UCSD-AML1 (cell line): ENCODE results near the gene PGAM2.

Experiments used
- DNase-seq: peaks from one replicate; lab custom pipeline; 2025; ENCODE audit not compliant: unreplicated experiment; lab: John Stamatoyannopoulos, UW

The PGAM2 gene

GRCh38 chr7:44067064-44067951 lies 1.9 kb upstream of the PGAM2 start:
- DNase-seq: no peak

- no peak for DNase-seq
These were observed 1.2 kb upstream of the PGAM2 start for GRCh38 chr7:44066494-44067063.

DNA sequence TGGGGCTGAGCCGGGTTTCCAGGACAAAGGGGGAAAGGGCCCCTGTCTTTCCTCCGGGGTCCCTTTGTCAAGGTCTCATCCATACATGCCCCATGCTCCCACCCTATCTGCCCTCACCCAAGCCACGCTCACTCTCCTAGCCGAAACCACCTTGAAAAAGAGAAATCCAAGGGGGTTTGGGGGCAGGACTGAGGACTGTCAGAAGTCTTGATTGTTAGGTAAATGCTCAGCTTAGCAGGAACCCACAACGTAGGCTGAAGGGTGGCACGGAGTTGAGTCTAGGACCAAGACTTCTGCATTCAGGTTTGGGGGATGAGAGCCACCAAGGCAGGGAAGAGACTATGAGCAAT lies 719 bp upstream of the PGAM2 start:
- DNase-seq: no peak

GRCh38 chr7:44064791-44065430 lies 456 bp downstream of the PGAM2 start:
- no peak for DNase-seq

DNA sequence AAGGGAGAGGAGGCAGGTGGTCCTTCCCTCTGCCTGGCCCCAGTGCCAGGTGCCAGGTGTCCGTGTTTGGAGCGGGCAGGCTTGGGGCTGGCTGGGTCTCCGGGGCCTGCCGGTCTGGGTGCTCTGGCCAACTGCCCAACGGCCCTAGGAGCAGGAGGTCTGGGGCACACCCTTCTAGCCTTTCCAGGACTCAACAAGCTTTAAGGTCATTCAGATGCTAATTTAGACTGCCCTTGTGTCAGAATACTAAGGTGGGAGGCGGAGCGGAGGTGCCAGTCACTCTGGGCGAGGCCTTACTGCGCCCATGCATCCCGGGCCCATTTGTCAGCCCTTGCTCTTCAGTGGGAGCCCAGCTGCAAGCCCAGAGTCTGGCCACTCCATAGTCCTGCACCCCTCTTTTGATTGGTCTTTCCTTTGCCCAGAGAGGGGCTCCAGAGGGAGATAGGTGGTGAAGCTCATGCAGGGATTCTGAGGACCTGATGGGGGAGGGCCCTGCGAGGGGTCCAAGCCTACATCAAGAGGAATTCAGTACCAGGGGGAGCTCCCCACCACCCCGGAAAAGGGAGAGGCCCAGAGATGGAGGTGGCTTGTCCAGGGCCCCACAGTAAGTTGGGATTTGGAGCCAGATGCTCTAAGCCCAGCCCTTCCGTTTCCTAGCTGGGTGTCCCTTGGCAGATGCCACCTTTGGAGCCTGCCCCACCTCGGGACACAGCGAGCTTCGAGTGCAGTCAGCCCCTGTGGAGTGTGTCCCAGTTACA lies 1.3 kb downstream of the PGAM2 start:
- DNase-seq: no peak

DNA sequence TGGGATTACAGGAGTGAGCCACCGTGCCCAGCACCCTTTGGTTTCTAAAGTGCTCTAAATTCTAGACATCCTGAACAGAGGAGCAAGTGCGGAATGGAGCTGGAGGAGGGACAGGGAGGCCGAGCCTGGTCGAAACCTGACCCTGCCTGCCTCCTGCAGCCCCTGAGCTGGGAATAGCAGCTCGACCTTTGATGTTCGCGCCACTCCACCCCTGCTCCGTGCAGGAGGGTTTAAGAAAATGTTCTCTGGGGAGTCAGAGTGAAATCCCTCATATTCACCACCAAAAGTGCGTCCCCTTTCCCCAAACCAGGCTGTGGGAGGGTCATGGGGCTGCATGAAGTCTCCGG lies 1.8 kb downstream of the PGAM2 start:
- no peak for DNase-seq

- DNase-seq: no peak
These were observed 2.5 kb downstream of the PGAM2 start for GRCh38 chr7:44062903-44063295.

- no peak for DNase-seq
These were observed 3.0 kb downstream of the PGAM2 start for GRCh38 chr7:44062180-44062902.

GRCh38 chr7:44061645-44062179 lies 3.7 kb downstream of the PGAM2 start:
- no peak for DNase-seq

GRCh38 chr7:44060948-44061644 lies 4.3 kb downstream of the PGAM2 start:
- no peak for DNase-seq

DNA sequence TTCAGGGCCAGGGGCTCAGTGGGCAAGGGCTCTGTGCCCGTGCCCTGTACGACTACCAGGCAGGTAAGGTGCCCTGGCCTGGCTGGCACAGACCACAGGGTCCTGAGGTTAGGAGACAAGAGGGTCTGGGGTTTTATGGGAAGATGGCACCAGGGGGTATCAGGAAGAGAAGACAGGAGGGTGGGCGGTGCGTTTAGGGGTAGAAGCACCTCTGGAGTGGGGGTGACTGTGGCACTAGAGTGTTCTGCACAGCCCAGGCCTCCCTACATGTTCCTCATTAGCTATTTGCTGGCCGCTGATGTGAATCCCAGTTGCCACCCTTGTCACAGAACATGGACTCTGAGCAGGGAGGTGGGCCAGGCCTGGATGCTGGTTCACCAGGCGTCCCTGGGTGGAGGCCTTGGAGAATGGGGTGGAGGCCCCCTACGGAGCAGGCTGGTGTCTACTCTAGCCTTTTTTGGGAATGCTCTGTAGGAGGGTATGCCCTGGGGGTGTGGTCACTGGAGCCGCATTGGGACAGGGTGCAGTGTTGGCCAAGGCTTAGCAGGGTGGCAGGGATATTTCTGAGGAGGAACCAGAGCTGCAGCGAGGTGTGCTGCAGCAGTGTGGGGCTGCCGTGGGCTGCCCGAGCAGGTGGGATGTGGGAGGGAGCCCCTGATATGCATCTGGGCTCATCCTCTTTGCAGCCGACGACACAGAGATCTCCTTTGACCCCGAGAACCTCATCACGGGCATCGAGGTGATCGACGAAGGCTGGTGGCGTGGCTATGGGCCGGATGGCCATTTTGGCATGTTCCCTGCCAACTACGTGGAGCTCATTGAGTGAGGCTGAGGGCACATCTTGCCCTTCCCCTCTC lies 5.0 kb downstream of the PGAM2 start:
- DNase-seq: no peak

GRCh38 chr7:44059219-44060090 lies 5.9 kb downstream of the PGAM2 start:
- no peak for DNase-seq

- DNase-seq: no peak
These were observed 6.6 kb downstream of the PGAM2 start for GRCh38 chr7:44058759-44059218.

DNA sequence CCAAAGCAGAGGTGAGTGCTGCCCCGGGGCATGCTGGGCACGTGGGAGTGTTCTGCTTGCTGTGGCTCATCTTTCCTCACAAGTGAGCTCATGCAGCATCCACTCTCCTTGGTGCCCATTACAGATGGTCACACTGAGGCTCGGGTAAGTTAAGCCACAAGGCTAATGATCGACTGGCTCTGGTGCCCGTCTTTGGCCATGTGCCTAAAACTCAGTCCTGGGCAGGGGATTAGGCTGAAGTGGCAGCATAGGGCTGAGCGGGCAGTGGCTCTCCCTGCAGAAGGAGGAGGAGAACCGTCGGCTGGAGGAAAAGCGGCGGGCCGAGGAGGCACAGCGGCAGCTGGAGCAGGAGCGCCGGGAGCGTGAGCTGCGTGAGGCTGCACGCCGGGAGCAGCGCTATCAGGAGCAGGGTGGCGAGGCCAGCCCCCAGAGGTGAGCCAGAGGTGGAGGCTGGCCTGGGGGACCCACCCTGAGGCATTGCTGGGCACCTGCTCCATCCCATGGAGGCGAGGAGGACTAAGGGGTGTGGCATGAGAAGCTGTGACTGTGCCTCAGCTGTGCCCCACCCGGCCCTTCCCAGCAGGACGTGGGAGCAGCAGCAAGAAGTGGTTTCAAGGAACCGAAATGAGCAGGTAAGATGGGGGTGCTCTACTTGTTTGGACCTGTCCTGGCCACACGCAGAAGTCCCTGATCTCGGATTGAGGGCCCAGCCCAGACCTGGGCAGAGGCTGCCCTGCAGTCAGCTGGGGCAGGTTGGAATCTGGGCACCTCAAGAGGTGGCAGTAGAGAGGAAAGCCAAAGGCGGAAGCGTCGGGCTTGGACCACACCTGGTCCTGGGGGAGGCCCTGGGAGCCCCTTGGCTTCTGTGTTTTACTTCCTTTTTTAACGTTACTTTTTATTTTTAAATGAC lies 7.3 kb downstream of the PGAM2 start:
- DNase-seq: no peak

DNA sequence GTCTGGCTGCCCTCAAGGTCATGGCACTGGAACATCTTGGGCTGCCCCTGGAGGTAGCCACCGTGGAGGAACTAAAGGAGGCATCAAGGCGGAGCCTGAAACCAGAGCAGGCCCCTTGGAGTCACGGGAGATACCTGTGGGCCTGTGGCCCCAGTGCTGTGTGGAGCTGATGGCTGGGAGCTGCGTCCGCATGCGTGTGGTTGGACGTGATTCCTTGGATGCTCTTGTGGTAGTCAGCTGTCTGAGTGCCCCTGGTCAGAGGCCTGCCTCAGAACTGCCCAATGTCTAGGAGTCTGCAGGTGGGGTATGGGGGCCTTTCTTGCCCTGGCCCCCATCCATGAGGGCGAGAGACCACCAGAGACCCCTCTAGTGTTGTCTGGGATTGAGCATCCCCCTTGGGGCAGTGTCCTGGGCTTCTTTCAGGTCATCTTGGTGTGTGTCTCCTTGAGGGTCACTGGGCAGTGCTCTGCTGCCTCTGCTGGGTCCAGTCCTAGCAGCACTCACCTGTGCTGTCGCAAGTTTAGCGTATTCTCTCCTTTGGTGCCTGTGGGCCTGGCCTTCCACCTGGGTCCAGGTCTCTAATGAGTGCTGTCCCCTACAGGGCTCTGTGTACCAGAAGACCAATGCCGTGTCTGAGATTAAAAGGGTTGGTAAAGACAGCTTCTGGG lies 8.1 kb downstream of the PGAM2 start:
- DNase-seq: no peak

GRCh38 chr7:44056681-44057080 lies 8.7 kb downstream of the PGAM2 start:
- no peak for DNase-seq
